Stimulated activated CD4-positive, alpha-beta T cell treated with anti-CD3 and anti-CD28 coated beads, Interleukin-15, amount 100 ng/mL, for 24 hours (primary cell): ENCODE data around the gene ATXN2.
A peak's percentile ranks its signal among the peaks of the same experiment; 100 is the strongest.
"Not testable (repeated sequence)": the region's sequence is repeated elsewhere in the genome, so short reads cannot be mapped to it uniquely, and the experiment has no call there.

Source experiments
- DNase-seq: peaks from one replicate; pipeline ENCODE4 v3.0.0-alpha.2; 2020

Gene ATXN2

DNA sequence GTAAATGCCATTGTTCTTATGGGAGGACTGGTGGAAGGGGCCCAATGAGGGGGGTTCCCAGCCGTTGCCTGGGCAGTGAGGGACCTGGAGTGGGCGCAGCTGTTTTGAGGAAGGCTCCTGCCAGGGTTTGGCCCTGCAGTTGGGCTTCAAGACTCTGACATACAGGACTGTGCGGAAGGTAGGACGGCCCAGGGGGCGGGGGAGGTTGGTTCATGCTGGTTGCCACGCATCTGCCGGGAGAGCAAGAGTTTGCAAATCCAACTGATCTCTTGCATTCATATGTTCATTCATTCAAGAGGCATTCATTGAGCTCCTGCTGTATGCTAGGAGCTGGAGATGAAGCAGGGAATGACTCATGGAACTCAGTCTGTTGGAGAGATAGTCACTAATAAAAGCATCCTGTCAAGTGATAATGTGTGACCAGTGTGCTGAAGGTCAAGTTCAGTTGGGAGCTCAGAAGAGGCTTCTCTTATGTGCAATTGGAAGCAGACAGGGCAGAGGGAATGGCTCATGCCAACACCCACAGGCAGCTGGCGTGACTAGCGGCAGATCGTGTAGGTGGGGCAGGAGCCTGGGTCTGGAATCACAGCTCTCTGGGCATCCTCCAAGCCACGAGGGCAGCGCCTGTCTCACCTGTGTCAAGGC, 185.6 kb downstream of the ATXN2 start:
- no peak for DNase-seq

DNA sequence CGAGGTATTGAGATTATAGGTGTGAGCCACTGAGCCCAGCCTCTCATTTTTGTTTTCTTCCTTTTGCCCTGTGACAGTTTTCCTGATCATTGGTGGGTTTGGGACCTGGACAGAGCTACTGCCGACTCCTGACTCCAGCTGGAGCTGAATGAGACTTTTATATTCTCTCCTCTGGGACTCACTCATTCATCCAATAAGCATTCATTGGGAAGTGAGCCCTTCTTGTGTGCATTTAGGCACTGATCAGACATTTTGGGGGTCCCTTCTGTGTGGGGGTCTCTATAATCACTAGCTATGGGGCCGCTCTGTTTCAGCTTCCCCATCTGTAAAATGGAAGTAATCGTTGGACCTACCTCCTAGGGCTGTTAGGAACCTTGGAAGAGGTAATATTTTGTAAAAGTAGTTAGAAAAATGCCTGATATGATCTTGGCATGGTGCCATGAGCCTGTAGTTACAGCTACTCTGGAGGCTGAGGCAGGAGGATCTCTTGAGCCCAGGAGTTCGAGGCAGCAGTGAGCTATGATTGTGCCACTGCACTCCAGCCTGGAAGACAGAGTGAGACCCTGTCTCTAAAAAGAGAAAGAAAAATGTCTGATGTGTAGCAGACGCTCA, 186.2 kb downstream of the ATXN2 start:
- no peak for DNase-seq

- no peak for DNase-seq
Observed at GRCh38 chr12:111412007-111412829, 186.9 kb downstream of the ATXN2 start.

GRCh38 chr12:111411185-111411764, 187.8 kb downstream of the ATXN2 start:
- no peak for DNase-seq

DNA sequence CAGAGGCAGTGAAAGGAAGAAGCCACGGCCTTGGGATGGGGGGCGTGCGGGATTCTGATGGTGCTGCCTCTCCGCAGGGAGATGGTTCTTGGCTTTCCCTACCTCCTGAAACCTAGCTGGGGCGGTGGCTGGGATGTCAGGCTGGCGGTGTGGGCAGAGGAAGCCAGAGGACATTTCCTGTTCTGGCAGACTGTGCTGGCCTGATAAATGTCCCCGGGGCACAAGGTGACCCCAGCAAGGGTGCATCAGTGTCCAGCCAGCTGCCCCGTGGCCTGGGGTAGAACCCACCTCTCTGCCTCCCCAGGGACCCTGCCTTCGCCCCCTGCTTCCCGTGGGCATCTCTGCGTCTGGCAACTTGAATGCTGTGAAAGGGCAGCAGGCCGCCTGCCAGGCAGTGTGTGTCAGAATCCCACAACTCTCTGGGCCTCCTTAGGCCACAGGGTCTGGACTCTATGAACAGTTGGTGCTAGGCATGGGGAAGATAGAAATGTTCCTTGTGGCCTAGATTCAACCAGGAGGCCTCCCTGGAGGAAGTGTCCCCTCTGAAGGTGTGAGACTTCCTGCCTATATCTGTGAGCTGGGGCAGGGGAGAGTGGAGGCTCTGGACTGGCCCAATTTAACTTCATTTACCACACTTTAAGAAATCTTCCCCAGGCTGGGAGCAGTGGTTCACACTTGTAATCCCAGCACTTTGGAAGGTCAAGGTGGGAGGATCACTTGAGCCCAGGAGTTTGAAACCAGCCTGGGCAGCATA, 188.5 kb downstream of the ATXN2 start:
- DNase-seq, result no peak

- peak; percentile 57 for DNase-seq
Observed at GRCh38 chr12:111409780-111410430, 189.2 kb downstream of the ATXN2 start.

- DNase-seq, result no peak
Observed at GRCh38 chr12:111409403-111409779, 189.7 kb downstream of the ATXN2 start.

- DNase-seq, result no peak
Observed at GRCh38 chr12:111408686-111409402, 190.3 kb downstream of the ATXN2 start.

- DNase-seq, result no peak
Observed at GRCh38 chr12:111408116-111408440, 191.0 kb downstream of the ATXN2 start.

- no peak for DNase-seq
Observed at GRCh38 chr12:111407377-111408115, 191.6 kb downstream of the ATXN2 start.

DNA sequence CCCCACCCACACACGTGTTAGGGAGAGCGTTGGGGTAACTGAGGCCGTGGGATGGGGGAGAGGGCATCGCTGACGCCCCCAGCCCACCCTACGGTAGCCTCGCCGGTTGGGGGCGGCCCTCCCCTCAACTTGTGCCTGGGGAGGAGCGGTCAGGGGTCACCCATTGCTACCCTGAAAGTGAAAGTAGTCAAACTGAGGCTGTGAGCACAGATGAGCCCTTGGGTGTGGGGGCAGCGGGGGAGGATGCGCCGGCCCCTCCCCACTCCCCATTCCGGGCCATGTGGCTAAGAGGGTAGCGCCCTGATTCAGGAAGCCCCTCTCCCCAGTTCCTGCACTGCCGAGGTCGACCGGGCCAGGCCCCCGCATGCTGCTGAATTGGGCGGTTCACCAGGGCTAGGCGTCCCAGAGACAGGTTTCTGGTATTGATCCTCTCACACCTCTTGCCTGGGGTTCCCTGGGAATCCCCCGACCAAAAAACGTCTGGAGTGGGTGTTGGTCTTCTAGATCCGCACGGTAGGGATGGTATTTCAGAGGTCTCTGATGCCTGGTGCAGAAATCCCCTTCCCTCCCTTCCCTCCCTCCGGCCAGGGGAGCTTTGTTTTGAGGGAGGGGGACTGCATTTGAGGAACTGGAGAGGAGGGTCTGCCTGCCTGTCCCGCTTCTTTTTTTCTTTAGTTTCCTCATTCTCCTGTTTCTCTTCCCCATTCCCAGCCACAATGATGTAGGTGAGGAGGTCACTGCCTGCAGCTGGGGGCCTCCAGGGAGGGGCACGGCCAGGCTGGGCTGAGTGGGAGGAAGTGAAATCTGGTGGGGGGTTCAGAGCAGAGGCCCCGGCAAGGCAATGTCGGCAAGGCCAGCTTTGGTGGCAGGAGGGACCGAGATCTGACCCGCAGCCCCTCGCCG, 192.4 kb downstream of the ATXN2 start:
- DNase-seq, result peak; percentile 72

- peak; percentile 83 for DNase-seq
Observed at GRCh38 chr12:111405859-111406473, 193.1 kb downstream of the ATXN2 start, which contains the start of gene SH2B3. SH2B3 (plus strand) TSS chr12:111405923; CDS start chr12:111418146, 12,223 bp downstream.

- peak; percentile 99 for DNase-seq
Observed at GRCh38 chr12:111405149-111405858, 193.8 kb downstream of the ATXN2 start.

DNA sequence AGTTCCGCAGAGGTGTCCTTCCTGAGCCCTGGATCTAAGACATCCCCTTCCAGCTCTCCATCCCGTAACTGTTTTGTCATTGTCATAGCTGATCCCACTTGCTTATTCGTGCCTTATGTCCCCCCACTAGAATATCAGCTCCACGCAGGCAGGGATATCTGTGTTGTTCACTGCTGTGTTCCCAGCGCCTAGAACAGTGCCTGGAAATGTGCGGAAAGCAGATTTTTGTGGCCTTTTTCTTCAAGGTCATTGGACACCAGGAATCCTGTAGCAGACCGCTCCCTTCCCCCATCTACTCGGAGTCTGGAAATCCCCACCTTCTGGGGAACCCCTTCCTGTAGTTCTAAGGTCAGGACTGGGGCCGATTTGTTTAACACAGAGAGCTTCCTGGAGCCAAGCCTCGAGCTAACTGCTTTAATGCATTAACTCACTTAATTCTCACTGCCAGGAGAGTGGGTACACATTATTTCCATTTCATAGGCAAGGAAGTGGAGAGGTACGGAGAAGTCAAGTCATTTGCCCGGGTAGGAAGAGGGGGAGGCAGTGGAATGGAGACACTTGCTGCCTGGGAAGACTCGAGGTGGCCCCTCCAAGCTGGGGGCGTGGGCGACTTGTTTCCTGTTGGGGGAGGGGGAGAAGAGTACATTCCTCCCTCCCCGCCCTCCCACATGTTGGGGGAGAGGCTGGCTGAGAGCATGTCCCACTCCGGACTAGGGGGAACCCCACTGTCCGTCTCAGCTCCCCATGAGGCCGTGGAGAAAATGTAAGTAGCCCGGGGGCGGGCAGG, 194.6 kb downstream of the ATXN2 start:
- DNase-seq, result peak; percentile 88

DNA sequence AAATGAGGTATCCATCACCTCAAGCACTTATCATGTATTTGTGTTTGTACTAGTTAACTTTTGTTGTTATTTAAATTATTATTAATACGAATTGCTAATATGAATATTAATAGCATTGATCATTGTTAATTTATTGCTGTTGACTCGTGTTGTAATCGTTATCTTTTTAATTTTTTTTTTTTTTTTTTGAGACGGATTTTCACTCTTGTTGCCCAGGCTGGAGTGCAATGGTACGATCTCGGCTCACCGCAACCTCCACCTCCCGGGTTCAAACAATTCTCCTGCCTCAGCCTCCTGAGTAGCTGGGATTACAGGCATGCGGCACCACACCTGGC, 196.7 kb downstream of the ATXN2 start:
- not testable (repeated sequence) for DNase-seq
